DMS 273 treated with DMSO at 0.1 percent for 48 hours (cell line): Measurements from ENCODE around the gene OLFM2.
"Not testable (repeated sequence)": the region's sequence is repeated elsewhere in the genome, so short reads cannot be mapped to it uniquely, and the experiment has no call there.

Source experiments
- DNase-seq: peaks from one replicate; lab custom pipeline; 2025; lab: John Stamatoyannopoulos, UW

The OLFM2 gene

GRCh38 chr19:9861503-9861902 lies 74.8 kb downstream of the OLFM2 start:
- no peak for DNase-seq

GRCh38 chr19:9860407-9860806 lies 75.9 kb downstream of the OLFM2 start:
- DNase-seq, result no peak

- DNase-seq, result no peak
Observed at GRCh38 chr19:9858766-9859165, 77.5 kb downstream of the OLFM2 start.

- DNase-seq, result no peak
Observed at GRCh38 chr19:9857920-9858746, 78.2 kb downstream of the OLFM2 start.

GRCh38 chr19:9857076-9857721 lies 79.1 kb downstream of the OLFM2 start:
- DNase-seq, result no peak

GRCh38 chr19:9856609-9857008 lies 79.7 kb downstream of the OLFM2 start:
- no peak for DNase-seq

GRCh38 chr19:9854282-9854846 lies 82.0 kb downstream of the OLFM2 start:
- no peak for DNase-seq

- no peak for DNase-seq
Observed at GRCh38 chr19:9850235-9850959, 85.9 kb downstream of the OLFM2 start.

GRCh38 chr19:9849791-9850190 lies 86.5 kb downstream of the OLFM2 start:
- DNase-seq, result no peak

GRCh38 chr19:9848762-9849161 lies 87.6 kb downstream of the OLFM2 start:
- DNase-seq, result no peak

- DNase-seq, result no peak
Observed at GRCh38 chr19:9848060-9848459, 88.3 kb downstream of the OLFM2 start.

- peak; percentile 7 for DNase-seq
Observed at GRCh38 chr19:9847087-9847671, 89.1 kb downstream of the OLFM2 start.

- not testable (repeated sequence) for DNase-seq
Observed at GRCh38 chr19:9843626-9844273, 92.6 kb downstream of the OLFM2 start.

GRCh38 chr19:9842834-9843625 lies 93.3 kb downstream of the OLFM2 start:
- no peak for DNase-seq

GRCh38 chr19:9839415-9839814 lies 96.9 kb downstream of the OLFM2 start:
- DNase-seq, result peak; percentile 24

- DNase-seq, result no peak
Observed at GRCh38 chr19:9838324-9838723, 98.0 kb downstream of the OLFM2 start.

- DNase-seq, result peak; percentile 33
Observed at GRCh38 chr19:9836021-9836420, 100.3 kb downstream of the OLFM2 start.

- DNase-seq, result no peak
Observed at GRCh38 chr19:9835507-9835949, 100.8 kb downstream of the OLFM2 start.

GRCh38 chr19:9834726-9835506 lies 101.4 kb downstream of the OLFM2 start, which contains the start of gene PIN1:
PIN1 (plus strand) TSS chr19:9835318; CDS start chr19:9835345, 27 bp downstream.
- DNase-seq, result peak; percentile 96

GRCh38 chr19:9834307-9834725 lies 102.0 kb downstream of the OLFM2 start:
- no peak for DNase-seq
